ENCODE results near the gene BAHCC1. TPM values are rescaled to one million over a fixed set of nuclear protein-coding genes. Genes with fewer than 3 reads are reported as not detected.

BAHCC1 gene
- total RNA-seq, 1 experiment from 2014 or later, result 3.1 TPM

GRCh38 chr17:81453712-81454111, 58.5 kb downstream of the BAHCC1 start:
- Histone ChIP-seq H4K91ac (ENCODE audit: insufficient read length, low read depth, low read length) (no peak overlapping the region), H4K20me1 (ENCODE audit: control insufficient read depth, insufficient read depth, insufficient read length) (no peaks in the 10 kb centered on the region), H3K79me1 (ENCODE audit: insufficient read depth, low read depth, low read length, poor library complexity, severe bottlenecking) (no peaks in the 10 kb centered on the region), H4K5ac (ENCODE audit: insufficient read length, low read depth, low read length) (no peak overlapping the region), H3K79me2 (ENCODE audit: insufficient read depth, low read length) (no peaks in the 10 kb centered on the region), H3K27me3 (ENCODE audit: insufficient read depth, low read length) (no peaks in the 10 kb centered on the region), H3K23ac (ENCODE audit: insufficient read length, low read depth, low read length) (no peak overlapping the region), H2AFZ (ENCODE audit: low read length) (no peak overlapping the region), H2BK20ac (ENCODE audit: low read depth, low read length, poor library complexity, severe bottlenecking) (no peak overlapping the region), H3K9ac (ENCODE audit: extremely low read depth, insufficient read length, low read length) (no peak overlapping the region), H4K8ac (replicated peaks; ENCODE audit: insufficient read length, low read depth, low read length) (no peak overlapping the region), H2AK5ac (ENCODE audit: insufficient read length, low read length) (no peak overlapping the region), H2BK5ac (ENCODE audit: insufficient read length, low read length) (no peak overlapping the region), H2BK12ac (ENCODE audit: insufficient read length, low read depth, low read length) (no peak overlapping the region), H3K18ac (ENCODE audit: insufficient read length, low read depth, low read length) (no peak overlapping the region), H3K4ac (ENCODE audit: low read depth, low read length) (no peak overlapping the region), H2BK15ac (ENCODE audit: low read depth, low read length) (no peak overlapping the region), H3T11ph (ENCODE audit: low read length) (no peak overlapping the region), H3K4me2 (ENCODE audit: insufficient read depth, insufficient read length, low read length) (no peak overlapping the region), H3K56ac (ENCODE audit: insufficient read length, low read depth, low read length) (no peak overlapping the region), H3K23me2 (ENCODE audit: insufficient read length, low read depth, low read length, poor library complexity, severe bottlenecking) (no peaks in the 10 kb centered on the region), H3K4me1 (ENCODE audit: insufficient read depth, low read length) (no peaks in the 10 kb centered on the region), H2BK120ac (ENCODE audit: low read depth, low read length, poor library complexity, severe bottlenecking) (no peak overlapping the region), H3K27ac (ENCODE audit: insufficient read length, low read depth, low read length) (no peak overlapping the region), H3K14ac (ENCODE audit: insufficient read depth, low read length) (no peak overlapping the region), H3K9me3 (ENCODE audit: control insufficient read depth, low read depth, low read length) (no peaks in the 10 kb centered on the region)
- Mint-ChIP-seq H3K4me3 (no peak overlapping the region), H3K4me1 (peaks cover 5 to 17% of the 10 kb centered on the region in 2 experiments), H3K9me3 (no peaks in the 10 kb centered on the region), H3K27ac (no peak overlapping the region), H3K36me3 (ENCODE audit: insufficient read depth in 1 of 3, low read depth in 3 of 3) (no peaks in the 10 kb centered on the region), H3K27me3 (ENCODE audit: low read depth) (no peaks in the 10 kb centered on the region)
- WGBS (ENCODE audit: extremely low coverage, insufficient read length, low lambda C conversion rate), result no CpG with 5 or more reads among the region's 7 CpGs
- TF ChIP-seq CTCF (conservative IDR thresholded peaks at IDR 0.05), result no peak
- no peak for DNase-seq
